Endodermal cell (in vitro differentiated cells): ENCODE measurements around the gene ARHGEF11. TPM values are rescaled to one million over a fixed set of nuclear protein-coding genes. Genes with fewer than 3 reads are reported as not detected.

ENCODE experiments used
- DNase-seq: peaks from one replicate; pipeline ENCODE4 v3.0.0-alpha.2; 2017
- H3K27ac ChIP-seq: 2 replicates; pipeline ENCODE4 v1.5.1; 2013; ENCODE audit warnings: mild to moderate bottlenecking, low read depth, low read length, moderate library complexity
- H3K27me3 ChIP-seq: 2 replicates; pipeline ENCODE4 v1.6.1; 2013; ENCODE audit warnings: mild to moderate bottlenecking, low read length, moderate library complexity; ENCODE audit not compliant: insufficient read depth, control insufficient read depth, poor library complexity, severe bottlenecking
- H3K36me3 ChIP-seq: 2 replicates; pipeline ENCODE4 v1.7.0; 2013; ENCODE audit warnings: mild to moderate bottlenecking, low read length, moderate library complexity; ENCODE audit not compliant: control insufficient read depth, insufficient read depth
- H3K4me1 ChIP-seq: one replicate; pipeline ENCODE4 v1.7.0; 2013; ENCODE audit warnings: low read length; ENCODE audit not compliant: control insufficient read depth, insufficient read depth
- H3K4me3 ChIP-seq: 2 replicates; pipeline ENCODE4 v1.5.1; 2013; ENCODE audit warnings: mild to moderate bottlenecking, low read length, moderate library complexity
- H3K9ac ChIP-seq: 2 replicates; pipeline ENCODE4 v1.6.1; 2013; ENCODE audit warnings: mild to moderate bottlenecking, low read length, moderate library complexity; ENCODE audit not compliant: poor library complexity, severe bottlenecking; ENCODE audit errors: extremely low read depth
- H3K9me3 ChIP-seq: 2 replicates; pipeline ENCODE4 v1.6.1; 2013; ENCODE audit warnings: mild to moderate bottlenecking, low read length, moderate library complexity; ENCODE audit not compliant: control insufficient read depth
- H3K27ac Mint-ChIP-seq: 2 replicates; pipeline ENCODE4 v1.8.0; 2020; ENCODE audit warnings: mixed read lengths
- H3K27me3 Mint-ChIP-seq: 2 replicates; pipeline ENCODE4 v1.8.0; 2021; ENCODE audit warnings: mild to moderate bottlenecking, mixed read lengths; ENCODE audit not compliant: insufficient read depth
- H3K36me3 Mint-ChIP-seq: 2 replicates; pipeline ENCODE4 v1.8.0; 2020; ENCODE audit warnings: low read depth, mixed read lengths
- H3K4me1 Mint-ChIP-seq: 2 replicates; pipeline ENCODE4 v1.8.0; 2020; ENCODE audit warnings: mixed read lengths
- H3K4me3 Mint-ChIP-seq: 2 replicates; pipeline ENCODE4 v1.8.0; 2020; ENCODE audit warnings: mild to moderate bottlenecking, moderate library complexity, mixed read lengths
- H3K9me3 Mint-ChIP-seq: 2 replicates; pipeline ENCODE4 v1.8.0; 2020; ENCODE audit warnings: mild to moderate bottlenecking, mixed read lengths
- WGBS, 2 experiments: methylation state at CpG; one replicate each; pipeline versions ENCODE4 v1.1.5 to v1.1.7; 2013; ENCODE audit warnings: missing lambda C conversion rate in 2 of 2, mixed read lengths in 1 of 2; ENCODE audit not compliant: insufficient coverage in 1 of 2, insufficient read length in 1 of 2; 5-methylcytosine and 5-hydroxymethylcytosine counted together
- total RNA-seq, 2 donors: library from RNA; stranded (reverse); fragmentation: NEBNext Ultra II Directional in 1 of 2; extraction: Animal tissue kit (Norgen Biotek cat#: 25700) in 1 of 2; gene quantifications; 2 replicates in 1 of 2; 3 replicates in 1 of 2; pipeline ENCODE4 v1.2.1, GENCODE V29; 2021
- TF ChIP-seq, protein P1 (sequence below): fragments of 200-600 bp; sonication (generic); conservative IDR thresholded peaks from 2 replicates; pipeline ENCODE4 v1.5.0; 2021; ENCODE audit warnings: antibody characterized with exemption, mild to moderate bottlenecking

The ARHGEF11 gene
- total RNA-seq, 2 donors from 2014 or later = 54.2 to 56.5 TPM

- Mint-ChIP-seq H3K9me3 (no peaks in the 10 kb centered on the region), H3K4me3 (no peak overlapping the region), H3K4me1 (no peaks in the 10 kb centered on the region), H3K27ac (no peak overlapping the region), H3K27me3 (peaks cover 34% of the 10 kb centered on the region), H3K36me3 (no peaks in the 10 kb centered on the region)
- Histone ChIP-seq H3K4me3 (no peak overlapping the region), H3K36me3 (no peaks in the 10 kb centered on the region), H3K27ac (no peak overlapping the region), H3K9me3 (no peaks in the 10 kb centered on the region), H3K27me3 (no peaks in the 10 kb centered on the region), H3K9ac (no peak overlapping the region), H3K4me1 (no peaks in the 10 kb centered on the region)
- 93 to 94% methylated on average over 18 to 29 of the region's 29 CpGs for WGBS, 2 experiments
- DNase-seq = no peak
- TF ChIP-seq, protein P1, sequence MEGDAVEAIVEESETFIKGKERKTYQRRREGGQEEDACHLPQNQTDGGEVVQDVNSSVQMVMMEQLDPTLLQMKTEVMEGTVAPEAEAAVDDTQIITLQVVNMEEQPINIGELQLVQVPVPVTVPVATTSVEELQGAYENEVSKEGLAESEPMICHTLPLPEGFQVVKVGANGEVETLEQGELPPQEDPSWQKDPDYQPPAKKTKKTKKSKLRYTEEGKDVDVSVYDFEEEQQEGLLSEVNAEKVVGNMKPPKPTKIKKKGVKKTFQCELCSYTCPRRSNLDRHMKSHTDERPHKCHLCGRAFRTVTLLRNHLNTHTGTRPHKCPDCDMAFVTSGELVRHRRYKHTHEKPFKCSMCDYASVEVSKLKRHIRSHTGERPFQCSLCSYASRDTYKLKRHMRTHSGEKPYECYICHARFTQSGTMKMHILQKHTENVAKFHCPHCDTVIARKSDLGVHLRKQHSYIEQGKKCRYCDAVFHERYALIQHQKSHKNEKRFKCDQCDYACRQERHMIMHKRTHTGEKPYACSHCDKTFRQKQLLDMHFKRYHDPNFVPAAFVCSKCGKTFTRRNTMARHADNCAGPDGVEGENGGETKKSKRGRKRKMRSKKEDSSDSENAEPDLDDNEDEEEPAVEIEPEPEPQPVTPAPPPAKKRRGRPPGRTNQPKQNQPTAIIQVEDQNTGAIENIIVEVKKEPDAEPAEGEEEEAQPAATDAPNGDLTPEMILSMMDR = no peak
These were observed 137.0 kb downstream of the ARHGEF11 start for GRCh38 chr1:156908541-156908940.

DNA sequence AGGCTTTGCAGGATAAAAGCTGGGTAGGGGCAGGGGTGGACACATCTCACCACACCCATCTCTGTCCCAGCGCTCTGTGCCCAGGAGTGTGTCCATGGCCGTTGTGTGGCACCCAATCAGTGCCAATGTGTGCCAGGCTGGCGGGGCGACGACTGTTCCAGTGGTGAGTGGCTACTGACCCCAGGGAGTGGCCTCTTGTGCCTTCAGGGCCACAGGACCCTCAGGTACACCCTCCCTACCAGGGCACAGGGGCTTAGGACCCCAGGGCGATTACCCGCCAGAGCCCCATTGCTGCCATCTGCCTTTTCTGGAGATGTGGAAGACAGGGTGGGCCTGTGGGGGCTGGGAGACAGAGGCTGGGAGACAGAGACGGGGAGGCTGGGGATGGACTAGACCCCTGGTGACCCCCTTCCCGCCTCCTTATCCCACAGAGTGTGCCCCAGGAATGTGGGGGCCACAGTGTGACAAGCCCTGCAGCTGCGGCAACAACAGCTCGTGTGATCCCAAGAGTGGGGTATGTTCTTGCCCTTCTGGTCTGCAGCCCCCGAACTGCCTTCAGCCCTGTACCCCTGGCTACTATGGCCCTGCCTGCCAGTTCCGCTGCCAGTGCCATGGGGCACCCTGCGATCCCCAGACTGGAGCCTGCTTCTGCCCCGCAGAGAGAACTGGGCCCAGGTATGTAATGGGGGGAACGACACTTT is 139.2 kb downstream of the ARHGEF11 start:
- TF ChIP-seq, protein P1 = no peak
- 90 to 97% methylated on average over 12 to 16 of the region's 16 CpGs for WGBS, 2 experiments
- no peaks in the 10 kb centered on the region for H3K4me1 Mint-ChIP-seq
- H3K27ac ChIP-seq = no peak overlapping the region
- no peak for DNase-seq
- no peaks in the 10 kb centered on the region for H3K9me3 Mint-ChIP-seq
- H3K9me3 ChIP-seq = no peaks in the 10 kb centered on the region
- H3K27me3 Mint-ChIP-seq = peaks cover 26% of the 10 kb centered on the region
- H3K36me3 Mint-ChIP-seq = no peaks in the 10 kb centered on the region
- H3K4me3 Mint-ChIP-seq = no peak overlapping the region
- H3K27me3 ChIP-seq = no peaks in the 10 kb centered on the region
- no peaks in the 10 kb centered on the region for H3K4me1 ChIP-seq
- H3K9ac ChIP-seq = no peak overlapping the region
- no peak overlapping the region for H3K27ac Mint-ChIP-seq
- no peak overlapping the region for H3K4me3 ChIP-seq
- H3K36me3 ChIP-seq = no peaks in the 10 kb centered on the region

- Histone ChIP-seq H3K9ac (no peak overlapping the region), H3K27me3 (no peaks in the 10 kb centered on the region), H3K27ac (no peak overlapping the region), H3K4me3 (no peak overlapping the region), H3K9me3 (no peaks in the 10 kb centered on the region), H3K36me3 (no peaks in the 10 kb centered on the region), H3K4me1 (no peaks in the 10 kb centered on the region)
- Mint-ChIP-seq H3K4me3 (no peak overlapping the region), H3K9me3 (no peaks in the 10 kb centered on the region), H3K27me3 (peaks cover 20% of the 10 kb centered on the region), H3K36me3 (no peaks in the 10 kb centered on the region), H3K4me1 (no peaks in the 10 kb centered on the region), H3K27ac (no peak overlapping the region)
- whole genome bisulfite sequencing, 2 experiments = 74 to 92% methylated on average over 4 of the region's 4 CpGs
- no peak for DNase-seq
- TF ChIP-seq, protein P1 = no peak
These were observed 139.9 kb downstream of the ARHGEF11 start for GRCh38 chr1:156905651-156906050.
